SH-SY5Y (cell line): ENCODE data around the gene C1R.

Experiments
- GATA2 ChIP-seq: IDR thresholded peaks from 2 replicates; pipeline ENCODE4 v1.6.1; 2011; ENCODE audit warnings: mild to moderate bottlenecking, low read depth, low read length
- GATA3 ChIP-seq: IDR thresholded peaks from 2 replicates; pipeline ENCODE4 v1.6.1; 2011; ENCODE audit warnings: low read depth, mild to moderate bottlenecking, low read length, moderate library complexity

DNA sequence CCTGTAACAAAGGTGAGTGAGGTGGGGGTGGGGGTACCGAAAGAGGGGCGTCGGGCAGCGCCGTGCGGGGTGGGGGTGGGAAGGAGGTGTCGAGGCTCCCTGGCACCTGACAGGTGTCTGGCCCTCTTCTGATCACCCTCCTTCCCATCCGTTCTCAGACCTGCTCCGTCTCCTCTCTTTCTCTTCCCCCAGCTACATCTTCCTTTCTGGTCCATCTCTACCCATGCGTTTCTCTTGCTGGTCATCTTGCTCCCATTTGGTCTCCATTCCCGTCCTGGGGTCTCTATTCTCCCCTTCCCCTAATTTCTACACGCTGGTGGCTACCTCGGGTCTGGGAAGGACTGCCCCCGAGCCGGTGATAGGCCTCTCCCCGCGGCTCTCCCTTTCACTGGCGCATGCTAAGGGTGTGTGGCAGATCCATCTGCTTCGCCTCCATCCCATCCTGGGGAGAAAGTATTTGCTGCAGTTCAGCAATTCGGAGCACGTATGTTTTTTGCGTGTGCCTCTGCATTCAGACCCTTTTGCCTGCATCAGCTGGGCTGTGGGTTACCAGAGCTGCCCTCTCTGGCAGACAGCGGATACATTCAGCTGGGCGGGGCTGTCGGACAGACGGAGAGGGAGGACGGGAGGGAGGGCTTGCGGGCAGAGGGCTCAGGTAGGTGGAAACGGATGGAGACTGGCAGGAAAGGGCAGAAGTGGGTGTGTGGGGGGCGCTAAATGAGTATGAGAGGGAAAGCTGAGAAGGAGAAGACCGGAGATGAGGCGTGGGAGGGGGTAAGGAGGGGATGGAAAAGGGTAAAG lies 38.7 kb upstream of the C1R start:
- TF ChIP-seq GATA3 (no peak), GATA2 (no peak)
